GM18951 (cell line): ENCODE data around the gene DNAH5.
"Not testable (repeated sequence)": the region's sequence is repeated elsewhere in the genome, so short reads cannot be mapped to it uniquely, and the experiment has no call there.

Experiments used
- POLR2A ChIP-seq: IDR thresholded peaks from 4 replicates; pipeline ENCODE4 v1.6.1; 2011; ENCODE audit warnings: mild to moderate bottlenecking; ENCODE audit not compliant: insufficient read length, insufficient read depth; ENCODE audit errors: extremely low read depth
- in situ Hi-C: fragments of 300-500 bp; cut with MboI; formaldehyde crosslinking; loops from one replicate; pipeline ENCODE4 v1.12.0; 2022; ENCODE audit warnings: low sequenced_read_pairs, mixed read lengths, inconsistent platforms; ENCODE audit not compliant: unreplicated experiment

DNAH5 gene

GRCh38 chr5:13859270-13860065, 85.0 kb downstream of the DNAH5 start:
- no peak for TF ChIP-seq POLR2A
- in situ Hi-C loops: no loop called here

- in situ Hi-C loops: no loop called here
- no peak for TF ChIP-seq POLR2A
Measured at GRCh38 chr5:13843175-13843846, 101.2 kb downstream of the DNAH5 start.

GRCh38 chr5:13833440-13833839, 111.0 kb downstream of the DNAH5 start:
- no peak for TF ChIP-seq POLR2A

GRCh38 chr5:13831351-13831750, 113.1 kb downstream of the DNAH5 start:
- in situ Hi-C loops: no loop called here
- TF ChIP-seq POLR2A: no peak

More at GRCh38 chr5:13833440-13833839, 111.0 kb downstream of the DNAH5 start:
- in situ Hi-C loops: no loop called here

DNA sequence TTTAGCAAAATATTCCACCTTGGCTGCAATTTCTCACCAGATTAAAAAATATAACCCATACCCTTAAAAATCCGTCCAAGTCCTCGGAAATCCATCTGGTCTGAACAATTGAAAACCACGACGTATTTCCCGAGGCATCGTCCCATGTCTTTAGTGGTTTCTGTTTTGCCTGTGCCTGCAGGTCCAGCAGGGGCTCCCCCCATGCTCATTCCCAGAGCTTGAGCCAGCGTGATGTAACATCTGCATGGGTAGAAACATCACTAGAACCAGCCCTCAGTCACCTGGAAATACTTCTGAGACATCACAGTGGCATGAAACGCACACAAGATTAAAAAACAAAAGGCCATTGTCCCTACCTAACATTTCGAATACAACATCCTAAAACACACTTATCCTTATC, 114.0 kb downstream of the DNAH5 start:
- no peak for TF ChIP-seq POLR2A
- in situ Hi-C loops: no loop called here

GRCh38 chr5:13821366-13821765, 123.1 kb downstream of the DNAH5 start:
- TF ChIP-seq POLR2A: no peak
- in situ Hi-C loops: no loop called here

- TF ChIP-seq POLR2A: no peak
- in situ Hi-C loops: no loop called here
Measured at GRCh38 chr5:13816126-13816525, 128.4 kb downstream of the DNAH5 start.

DNA sequence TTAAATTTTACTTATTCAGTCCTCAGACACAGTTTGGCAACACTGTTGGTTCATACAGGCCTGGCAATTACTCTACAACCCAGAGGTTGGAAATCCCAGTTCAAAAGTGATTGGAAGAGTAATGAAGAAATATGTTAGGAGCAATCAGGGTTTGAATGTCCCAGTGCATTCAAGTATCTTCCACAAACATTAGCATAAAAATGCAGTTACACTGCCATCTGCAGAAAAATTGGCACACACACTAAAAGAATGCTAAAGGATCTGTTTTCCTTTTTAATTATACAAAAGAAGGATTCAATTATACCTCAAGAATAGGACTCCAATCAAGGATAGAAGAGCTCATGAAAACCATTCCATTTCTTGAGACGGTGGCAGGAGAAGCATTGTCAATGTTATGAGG, 130.2 kb downstream of the DNAH5 start:
- no peak for TF ChIP-seq POLR2A
- in situ Hi-C loops: no loop called here

DNA sequence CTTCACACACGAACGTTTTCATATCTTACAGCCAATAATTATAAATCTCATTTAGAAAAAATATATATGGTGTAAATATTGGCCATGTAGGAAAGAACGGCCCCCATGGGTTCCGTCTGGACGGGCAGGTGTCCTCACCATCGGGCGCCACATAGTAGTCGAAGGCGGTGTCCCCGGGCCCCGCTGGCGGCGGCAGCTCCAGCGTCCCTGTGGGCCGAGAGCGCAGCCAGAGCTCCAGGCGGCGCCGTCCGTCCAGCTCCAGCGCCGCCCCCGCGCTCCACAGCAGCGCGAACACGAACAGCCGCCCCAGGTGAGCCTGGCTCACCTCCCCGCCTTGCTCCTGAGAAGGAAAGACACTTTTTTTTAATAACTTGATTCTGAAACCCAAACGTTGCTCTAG, 134.6 kb downstream of the DNAH5 start:
- in situ Hi-C loops: no loop called here
- TF ChIP-seq POLR2A: no peak

DNA sequence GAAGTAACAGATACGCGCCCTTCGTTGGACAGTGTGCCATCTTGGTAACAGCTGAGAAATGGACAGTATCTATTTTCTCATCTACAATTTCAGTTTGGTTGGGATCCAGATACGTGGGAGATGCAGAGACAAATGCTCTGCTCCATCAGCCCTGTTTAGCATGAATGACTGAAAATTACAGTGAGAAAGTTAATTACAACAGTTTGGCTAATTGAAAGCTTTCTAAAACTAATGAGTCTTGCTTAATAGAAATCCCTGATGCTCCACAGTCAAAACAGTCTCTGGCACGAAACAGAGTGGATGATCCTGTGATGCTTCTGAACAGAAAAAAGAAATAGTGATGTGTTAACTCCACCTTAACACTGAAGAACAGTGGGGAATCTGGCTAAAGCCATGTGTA, 140.2 kb downstream of the DNAH5 start:
- in situ Hi-C loops: no loop called here

DNA sequence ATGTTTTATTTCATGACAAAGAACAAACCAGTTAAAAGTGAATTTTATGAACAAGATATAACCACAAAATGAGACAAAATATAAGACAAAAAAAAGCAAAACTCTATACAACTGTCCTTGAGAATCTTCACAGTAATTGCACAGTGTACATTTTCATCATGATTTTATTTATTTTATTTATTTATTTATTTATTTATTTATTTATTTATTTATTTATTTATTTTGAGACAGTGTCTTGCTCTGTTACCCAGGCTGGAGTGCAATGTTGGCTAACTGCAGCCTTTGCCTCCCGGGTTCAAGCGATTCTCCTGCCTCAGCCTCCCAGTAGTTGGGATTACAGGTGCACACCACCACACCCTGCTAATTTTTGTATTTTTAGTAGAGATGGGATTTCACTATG, 145.9 kb downstream of the DNAH5 start:
- in situ Hi-C loops: not testable (repeated sequence)

More for the DNA sequence above, 140.2 kb downstream of the DNAH5 start:
- TF ChIP-seq POLR2A: no peak

DNA sequence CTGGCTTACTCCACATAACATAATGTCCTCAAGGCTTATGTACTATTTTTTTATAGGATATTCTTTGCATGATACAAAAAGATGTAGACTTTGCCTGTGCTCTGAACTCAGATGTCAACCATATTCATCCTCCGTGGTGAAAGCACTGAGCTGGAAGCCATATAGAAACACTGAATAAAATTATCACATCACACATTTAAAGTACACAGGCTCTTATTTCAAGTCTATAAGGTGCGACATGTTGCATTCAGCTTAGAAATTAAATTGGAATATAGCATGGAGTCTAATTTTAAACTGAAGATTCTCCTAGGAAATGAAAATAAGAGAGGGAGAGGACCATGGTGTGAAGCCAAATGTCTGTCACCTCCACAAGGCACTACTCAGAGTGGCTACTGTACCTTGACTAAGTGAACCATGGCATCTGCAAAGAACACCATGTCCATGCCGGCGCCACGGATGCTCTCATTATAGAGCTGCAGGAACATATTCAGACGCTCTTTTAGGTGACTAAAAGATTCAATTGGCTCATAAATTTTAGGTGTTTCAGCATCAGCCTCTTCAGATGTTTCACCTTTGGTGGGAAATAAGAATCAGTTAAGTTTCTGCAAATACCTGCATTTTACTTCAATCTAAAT, 158.6 kb downstream of the DNAH5 start:
- in situ Hi-C loops: no loop called here
- TF ChIP-seq POLR2A: no peak

- in situ Hi-C loops: no loop called here
- no peak for TF ChIP-seq POLR2A
Measured at GRCh38 chr5:13783726-13784125, 160.8 kb downstream of the DNAH5 start.

DNA sequence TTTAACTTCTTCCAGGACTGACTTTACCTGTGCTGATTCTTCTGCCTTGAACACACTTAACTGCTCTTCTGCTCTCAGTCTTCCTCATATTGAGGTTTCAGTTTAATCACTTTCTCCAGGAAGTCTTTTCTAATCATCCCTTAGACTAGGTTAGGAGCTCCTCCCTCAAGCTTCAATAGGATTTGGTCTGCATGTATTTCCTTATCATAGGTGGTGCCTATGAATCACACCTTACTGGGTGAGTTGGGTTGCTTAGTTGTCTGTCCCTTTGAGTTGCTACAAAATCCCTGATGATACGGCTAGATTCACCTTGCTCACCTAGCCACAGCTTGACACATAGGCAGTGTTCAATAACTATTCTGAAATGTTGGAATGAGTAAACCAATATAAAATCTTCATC, 164.4 kb downstream of the DNAH5 start:
- in situ Hi-C loops: no loop called here
- no peak for TF ChIP-seq POLR2A

- in situ Hi-C loops: no loop called here
- TF ChIP-seq POLR2A: no peak
Measured at GRCh38 chr5:13773649-13774048, 170.8 kb downstream of the DNAH5 start.
